ENCODE data around the gene PTPRH. TPM values are rescaled to one million over a fixed set of nuclear protein-coding genes. Genes with fewer than 3 reads are reported as not detected.

PTPRH gene
- total RNA-seq, 4 donors from 2014 or later, result 0.54 to 4.0 (median 1.4) TPM

GRCh38 chr19:55188625-55189024 is 20.7 kb downstream of the PTPRH start:
- peak overlapping the region in 1 of 4 donors; percentile 24 for H3K27ac ChIP-seq

GRCh38 chr19:55186080-55186479 is 23.2 kb downstream of the PTPRH start:
- Histone ChIP-seq H3K27ac (no peak overlapping the region), H3K9me3 (no peaks in the 10 kb centered on the region), H3K4me3 (no peak overlapping the region), H3K4me1 (no peaks in the 10 kb centered on the region), H3K36me3 (no peaks in the 10 kb centered on the region), H3K27me3 (peaks cover 62% of the 10 kb centered on the region)
- TF ChIP-seq POLR2AphosphoS5 (IDR thresholded peaks at IDR 0.05), result no peak
- no peak for TF ChIP-seq EP300 (IDR thresholded peaks at IDR 0.05)
- TF ChIP-seq POLR2A (IDR thresholded peaks at IDR 0.05), result no peak
- TF ChIP-seq, protein P1, sequence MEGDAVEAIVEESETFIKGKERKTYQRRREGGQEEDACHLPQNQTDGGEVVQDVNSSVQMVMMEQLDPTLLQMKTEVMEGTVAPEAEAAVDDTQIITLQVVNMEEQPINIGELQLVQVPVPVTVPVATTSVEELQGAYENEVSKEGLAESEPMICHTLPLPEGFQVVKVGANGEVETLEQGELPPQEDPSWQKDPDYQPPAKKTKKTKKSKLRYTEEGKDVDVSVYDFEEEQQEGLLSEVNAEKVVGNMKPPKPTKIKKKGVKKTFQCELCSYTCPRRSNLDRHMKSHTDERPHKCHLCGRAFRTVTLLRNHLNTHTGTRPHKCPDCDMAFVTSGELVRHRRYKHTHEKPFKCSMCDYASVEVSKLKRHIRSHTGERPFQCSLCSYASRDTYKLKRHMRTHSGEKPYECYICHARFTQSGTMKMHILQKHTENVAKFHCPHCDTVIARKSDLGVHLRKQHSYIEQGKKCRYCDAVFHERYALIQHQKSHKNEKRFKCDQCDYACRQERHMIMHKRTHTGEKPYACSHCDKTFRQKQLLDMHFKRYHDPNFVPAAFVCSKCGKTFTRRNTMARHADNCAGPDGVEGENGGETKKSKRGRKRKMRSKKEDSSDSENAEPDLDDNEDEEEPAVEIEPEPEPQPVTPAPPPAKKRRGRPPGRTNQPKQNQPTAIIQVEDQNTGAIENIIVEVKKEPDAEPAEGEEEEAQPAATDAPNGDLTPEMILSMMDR (IDR thresholded peaks at IDR 0.05), result no peak
- WGBS, 2 donors (ENCODE audit: low coverage in 1 of 2), result no CpG with 5 or more reads among the region's 12 CpGs
- no peak for ATAC-seq

More at GRCh38 chr19:55188625-55189024, 20.7 kb downstream of the PTPRH start:
- H3K36me3 ChIP-seq, result no peaks in the 10 kb centered on the region
- ATAC-seq, result no peak
- no peak overlapping the region for H3K4me3 ChIP-seq
- 61 to 71% methylated on average over 6 to 8 of the region's 8 CpGs for WGBS, 2 donors (ENCODE audit: low coverage in 1 of 2)
- no peak for TF ChIP-seq POLR2A (IDR thresholded peaks at IDR 0.05)
- no peak for TF ChIP-seq POLR2AphosphoS5 (IDR thresholded peaks at IDR 0.05)
- TF ChIP-seq, protein P1 (IDR thresholded peaks at IDR 0.05), result no peak
- TF ChIP-seq EP300 (IDR thresholded peaks at IDR 0.05), result no peak
- no peaks in the 10 kb centered on the region for H3K4me1 ChIP-seq
- peaks cover 61% of the 10 kb centered on the region for H3K27me3 ChIP-seq
- H3K9me3 ChIP-seq, result no peaks in the 10 kb centered on the region

GRCh38 chr19:55181740-55182139 is 27.6 kb downstream of the PTPRH start:
- TF ChIP-seq POLR2AphosphoS5 (IDR thresholded peaks at IDR 0.05) (no peak), POLR2A (IDR thresholded peaks at IDR 0.05) (no peak), EP300 (IDR thresholded peaks at IDR 0.05) (no peak)
- TF ChIP-seq, protein P1 (IDR thresholded peaks at IDR 0.05), result no peak
- Histone ChIP-seq H3K4me3 (no peak overlapping the region), H3K9me3 (no peaks in the 10 kb centered on the region), H3K36me3 (no peaks in the 10 kb centered on the region), H3K4me1 (peaks cover 0 to 18% (median 3%) of the 10 kb centered on the region in 3 donors), H3K27me3 (peaks cover 100% of the 10 kb centered on the region), H3K27ac (no peak overlapping the region)
- no peak for ATAC-seq
- WGBS, 2 donors (ENCODE audit: low coverage in 1 of 2), result no CpG with 5 or more reads among the region's 20 CpGs

DNA sequence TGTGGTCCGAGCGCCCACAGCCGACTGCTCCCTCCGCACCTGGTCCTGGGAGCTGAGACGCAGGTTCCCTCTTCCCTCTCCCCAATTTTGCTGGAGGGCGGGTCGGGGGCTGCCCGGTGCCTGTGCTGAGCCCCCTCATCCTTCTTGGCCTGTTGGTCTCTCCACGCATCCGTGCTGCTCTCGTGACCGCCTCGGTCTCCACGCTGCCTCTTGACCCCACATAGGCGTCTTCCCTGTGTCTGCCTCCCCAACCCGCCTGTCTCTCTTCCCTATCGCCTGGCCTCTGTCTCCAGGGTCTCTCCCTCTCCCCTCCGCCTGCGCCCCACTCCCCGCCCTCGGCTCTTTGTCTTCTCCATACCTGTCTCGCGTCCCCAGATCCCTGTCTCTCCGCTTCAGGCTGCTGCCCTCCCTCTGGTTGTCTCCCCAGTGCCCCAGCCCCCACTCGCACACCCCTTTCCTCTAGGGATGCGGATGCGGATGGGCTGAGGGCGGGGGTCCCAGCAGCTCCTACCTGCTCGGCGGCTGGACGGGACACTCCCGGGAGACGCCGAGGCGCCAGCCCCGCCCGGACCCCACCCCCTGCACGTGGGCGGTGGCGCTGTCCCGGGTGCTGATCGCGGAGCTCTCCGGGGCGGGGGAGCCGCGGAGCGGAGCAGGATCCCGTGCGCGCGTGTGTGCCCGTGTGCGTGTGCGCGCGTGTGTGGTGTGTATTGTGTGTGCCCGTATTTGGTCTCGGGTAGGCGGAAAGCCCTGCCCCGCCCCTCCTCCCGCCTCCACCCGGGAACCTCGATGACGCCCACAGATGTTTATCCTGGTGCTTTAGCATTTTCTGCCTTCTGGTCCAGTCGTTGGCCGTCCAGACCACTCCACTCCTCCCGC is 29.5 kb downstream of the PTPRH start, which contains the start of gene SYT5:
Gene SYT5, minus strand, starts transcription at position 684 of the 879 bp plus-strand sequence. CDS start 1,248 bp downstream, outside the sequence.
- peaks cover 100% of the 10 kb centered on the region for H3K27me3 ChIP-seq
- H3K4me3 ChIP-seq, result peak within 1 kb of the TSS in 1 of 2 donors; percentile 36
- H3K27ac ChIP-seq, result no peak within 1 kb of the TSS
- peak; percentile 60 for ATAC-seq
- H3K4me1 ChIP-seq, result peaks cover 0 to 18% (median 3%) of the 10 kb centered on the region in 3 donors
- H3K9me3 ChIP-seq, result no peaks in the 10 kb centered on the region
- H3K36me3 ChIP-seq, result no peaks in the 10 kb centered on the region
- WGBS, 2 donors (ENCODE audit: low coverage in 1 of 2), result 0 to 1% methylated on average over 14 to 16 of the region's 68 CpGs
- TF ChIP-seq POLR2AphosphoS5 (IDR thresholded peaks at IDR 0.05) (no peak), POLR2A (IDR thresholded peaks at IDR 0.05) (no peak), EP300 (IDR thresholded peaks at IDR 0.05) (no peak)
- TF ChIP-seq, protein P1 (IDR thresholded peaks at IDR 0.05), result no peak

All from gastroesophageal sphincter (tissue), 4 donors.